MM.1S (cell line): Measurements from ENCODE around the gene COQ8A.

Experiments used
- DNase-seq: peaks from one replicate; pipeline ENCODE4 v3.0.0-alpha.2; 2015
- H2AFZ ChIP-seq: fragments of 300-600 bp; sonication (generic); 2 replicates; pipeline ENCODE4 v1.6.0; 2016; ENCODE audit warnings: antibody characterized with exemption, low read length
- H3F3A ChIP-seq: fragments of 300-600 bp; sonication (generic); 2 replicates; pipeline ENCODE4 v1.6.1; 2016; ENCODE audit warnings: mild to moderate bottlenecking, antibody characterized with exemption, low read length, moderate library complexity, mixed read lengths; ENCODE audit not compliant: insufficient read depth
- H3K27ac ChIP-seq: fragments of 300-600 bp; sonication (generic); 2 replicates; pipeline ENCODE4 v1.5.1; 2016; ENCODE audit warnings: mild to moderate bottlenecking, low read length
- H3K27me3 ChIP-seq: fragments of 300-600 bp; sonication (generic); replicated peaks from 2 replicates; pipeline ENCODE4 v1.6.0; 2016; ENCODE audit warnings: low read length; ENCODE audit not compliant: insufficient read depth
- H3K36me3 ChIP-seq: fragments of 300-600 bp; sonication (generic); replicated peaks from 2 replicates; pipeline ENCODE4 v1.6.1; 2016; ENCODE audit warnings: mild to moderate bottlenecking, low read length, mixed read lengths; ENCODE audit not compliant: insufficient read depth
- H3K4me1 ChIP-seq: fragments of 300-600 bp; sonication (generic); 2 replicates; pipeline ENCODE4 v1.6.1; 2016; ENCODE audit warnings: low read length, mixed read lengths
- H3K4me2 ChIP-seq: fragments of 300-600 bp; sonication (generic); 2 replicates; pipeline ENCODE4 v1.6.0; 2016; ENCODE audit warnings: low read depth, low read length
- H3K4me3 ChIP-seq: fragments of 300-600 bp; sonication (generic); 2 replicates; pipeline ENCODE4 v1.5.1; 2016; ENCODE audit warnings: low read length, mixed read lengths
- H3K79me2 ChIP-seq: fragments of 300-600 bp; sonication (generic); 2 replicates; pipeline ENCODE4 v1.6.1; 2016; ENCODE audit warnings: mixed run types, low read length, mixed read lengths
- H3K9ac ChIP-seq: fragments of 300-600 bp; sonication (generic); 2 replicates; pipeline ENCODE4 v1.6.1; 2016; ENCODE audit warnings: low read length, mixed read lengths
- H3K9me2 ChIP-seq: fragments of 300-600 bp; sonication (generic); replicated peaks from 2 replicates; pipeline ENCODE4 v1.6.1; 2016; ENCODE audit warnings: mild to moderate bottlenecking, low read length, mixed read lengths; ENCODE audit not compliant: insufficient read depth
- H3K9me3 ChIP-seq: fragments of 300-600 bp; sonication (generic); replicated peaks from 2 replicates; pipeline ENCODE4 v1.6.1; 2016; ENCODE audit warnings: mild to moderate bottlenecking, low read length, mixed read lengths; ENCODE audit not compliant: insufficient read depth
- H4K20me1 ChIP-seq: fragments of 300-600 bp; sonication (generic); 2 replicates; pipeline ENCODE4 v1.6.1; 2016; ENCODE audit warnings: mild to moderate bottlenecking, low read length, moderate library complexity, mixed read lengths; ENCODE audit not compliant: insufficient read depth
- CTCF ChIP-seq: fragments of 300-600 bp; sonication (generic); IDR thresholded peaks from 2 replicates; pipeline ENCODE4 v1.5.1; 2016; ENCODE audit warnings: antibody characterized with exemption, low read length, mixed read lengths
- EZH2 ChIP-seq: fragments of 300-600 bp; sonication (generic); optimal IDR thresholded peaks from 2 replicates; pipeline ENCODE3; 2017; ENCODE audit warnings: low read depth, mild to moderate bottlenecking, antibody characterized with exemption, low read length, mixed read lengths
- EZH2phosphoT487 ChIP-seq: fragments of 300-600 bp; sonication (generic); IDR thresholded peaks from 2 replicates; pipeline ENCODE4 v1.6.1; 2018; ENCODE audit warnings: antibody characterized with exemption, low read length

Gene COQ8A

GRCh38 chr1:226988334-226988666, 48.2 kb downstream of the COQ8A start:
- Histone ChIP-seq H3K79me2 (no peaks in the 10 kb centered on the region), H3K9ac (no peak overlapping the region), H4K20me1 (no peaks in the 10 kb centered on the region), H3K36me3 (no peaks in the 10 kb centered on the region), H3K9me2 (no peaks in the 10 kb centered on the region), H3K9me3 (no peaks in the 10 kb centered on the region), H3K4me2 (no peak overlapping the region), H3K4me1 (no peaks in the 10 kb centered on the region), H3F3A (no peaks in the 10 kb centered on the region), H3K4me3 (no peak overlapping the region), H3K27ac (no peak overlapping the region), H3K27me3 (no peaks in the 10 kb centered on the region), H2AFZ (no peak overlapping the region)
- DNase-seq: no peak
- TF ChIP-seq EZH2 (no peak), EZH2phosphoT487 (no peak), CTCF (no peak)

- no peak overlapping the region for H3K9ac ChIP-seq
- H3K9me3 ChIP-seq: no peaks in the 10 kb centered on the region
- H3F3A ChIP-seq: no peaks in the 10 kb centered on the region
- no peak overlapping the region for H2AFZ ChIP-seq
- H4K20me1 ChIP-seq: no peaks in the 10 kb centered on the region
- H3K9me2 ChIP-seq: no peaks in the 10 kb centered on the region
- no peaks in the 10 kb centered on the region for H3K27me3 ChIP-seq
- H3K4me1 ChIP-seq: no peaks in the 10 kb centered on the region
- H3K36me3 ChIP-seq: no peaks in the 10 kb centered on the region
- H3K27ac ChIP-seq: no peak overlapping the region
- H3K4me2 ChIP-seq: no peak overlapping the region
- H3K4me3 ChIP-seq: no peak overlapping the region
- no peak for DNase-seq
- H3K79me2 ChIP-seq: no peaks in the 10 kb centered on the region
- no peak for TF ChIP-seq EZH2
- TF ChIP-seq CTCF: no peak
These were observed 49.2 kb downstream of the COQ8A start for GRCh38 chr1:226989085-226989920.

GRCh38 chr1:226990133-226990716, 50.1 kb downstream of the COQ8A start:
- Histone ChIP-seq H3F3A (no peaks in the 10 kb centered on the region), H3K27me3 (no peaks in the 10 kb centered on the region), H3K4me1 (no peaks in the 10 kb centered on the region), H3K9me3 (no peaks in the 10 kb centered on the region), H3K9ac (no peak overlapping the region), H4K20me1 (no peaks in the 10 kb centered on the region), H3K27ac (no peak overlapping the region), H3K9me2 (no peaks in the 10 kb centered on the region), H3K4me3 (no peak overlapping the region), H2AFZ (no peak overlapping the region), H3K36me3 (no peaks in the 10 kb centered on the region), H3K4me2 (no peak overlapping the region), H3K79me2 (no peaks in the 10 kb centered on the region)
- TF ChIP-seq EZH2phosphoT487 (no peak), EZH2 (no peak), CTCF (no peak)
- no peak for DNase-seq
